Pancreas (tissue), 10 donors: Measurements from ENCODE around the gene SHROOM3. TPM values are rescaled to one million over a fixed set of nuclear protein-coding genes. Genes with fewer than 3 reads are reported as not detected.

Source experiments
- ATAC-seq, 4 donors: fragments of 200-7000 bp; cut with Tn5 transposase; one replicate each; pipeline versions ENCODE4 v1.8.0 to v1.9.1; 2020; ENCODE audit warnings: mild to moderate bottlenecking in 4 of 4, moderate library complexity in 4 of 4
- DNase-seq, 6 donors: peaks; one replicate each; pipeline ENCODE4 v3.0.0-alpha.2; 2020
- FAIRE-seq: peaks from 2 replicates; lab custom pipeline; 2012; peaks lifted over from hg19 to GRCh38; lab: Jason Lieb, UNC
- H3K27ac ChIP-seq, 4 donors: fragments of 200-600 bp; sonication (generic); 1 replicate in 3 of 4; 2 replicates in 1 of 4; pipeline versions ENCODE4 v1.5.0 to v1.8.0; 2020
- H3K27me3 ChIP-seq, 4 donors: fragments of 200-600 bp; one replicate each; pipeline ENCODE4 v1.8.0; 2021
- H3K36me3 ChIP-seq, 3 donors: fragments of 200-600 bp; sonication (generic) in 1 of 3; one replicate each; pipeline versions ENCODE4 v1.5.0 to v1.8.0; 2020 to 2021
- H3K4me1 ChIP-seq, 3 donors: fragments of 200-600 bp; one replicate each; pipeline ENCODE4 v1.8.0; 2021
- H3K4me3 ChIP-seq, 4 donors: fragments of 200-600 bp; sonication (generic) in 2 of 4; one replicate each; pipeline versions ENCODE4 v1.5.0 to v1.8.0; 2020 to 2021
- H3K9me3 ChIP-seq, 4 donors: fragments of 200-600 bp; one replicate each; pipeline ENCODE4 v1.8.0; 2021
- CTCF ChIP-seq, 4 donors: fragments of 200-600 bp; sonication (generic) in 3 of 4; IDR thresholded peaks; one replicate each; pipeline versions ENCODE4 v1.5.0 to v1.8.0; 2021; ENCODE audit warnings: antibody characterized with exemption in 4 of 4
- WGBS, 2 donors: extraction: QIAGEN DNeasy Blood & Tissue Kit; methylation state at CpG; one replicate each; pipeline ENCODE4 v1.1.7; 2013; 5-methylcytosine and 5-hydroxymethylcytosine counted together
- intact Hi-C, 3 donors: fragments of 100-400 bp; cut with DNase I; formaldehyde crosslinking; loops; one replicate each; pipeline versions ENCODE4 v1.11.1 to v1.14.2; 2022
- polyA plus RNA-seq, 2 donors: library from polyadenylated mRNA; stranded (reverse); fragments of 200-250 nt; gene quantifications; one replicate each; pipeline ENCODE4 v1.2.3, GENCODE V29; 2013
- total RNA-seq, 6 donors: library from RNA; stranded (reverse); fragmentation: NEBNext Ultra II Directional in 4 of 6; extraction: Animal tissue kit (Norgen Biotek cat#: 25700) in 4 of 6; gene quantifications; one replicate each; pipeline versions ENCODE4 v1.2.1 to v1.2.4, GENCODE V29; 2021 to 2023
- donor health status: healthy with polysubstance abuse.
- donor health status: DM: no; HTN: no; CAD: no; lungs with moderate emphysema.
- donor health status: DM: no; HTN: no; CAD: no.
- donor health status: control.
- donor health status: control.
- donor health status: Bipolar disorder and iron deficiency.
- donor health status: DM: yes; HTN: yes; CAD: no.
- donor health status: DM: no; HTN: no; CAD: no.
- donor health status: DM: no; HTN: no; CAD: no.
- donor health status: DM: yes; HTN: yes; CAD: no.

The SHROOM3 gene
- total and polyA plus RNA-seq, 8 donors, result 6.2 to 43.5 (median 17.1) TPM

GRCh38 chr4:76589872-76590797 lies 155.1 kb downstream of the SHROOM3 start:
- ATAC-seq, result peak; percentile 29 to 63 (median 48)
- intact Hi-C loops, result no loop called here
- WGBS, 2 donors, result 62 to 63% methylated on average over 10 of the region's 10 CpGs
- peak overlapping the region; percentile 44 to 61 (median 52) for H3K27ac ChIP-seq
- H3K4me3 ChIP-seq, result no peak overlapping the region
- no peaks in the 10 kb centered on the region for H3K27me3 ChIP-seq
- peak in 3 of 6 donors; percentile 37 to 53 (median 52) for DNase-seq
- H3K4me1 ChIP-seq, result peaks cover 0 to 2% (median 0%) of the 10 kb centered on the region in 3 donors
- no peaks in the 10 kb centered on the region for H3K36me3 ChIP-seq
- H3K9me3 ChIP-seq, result no peaks in the 10 kb centered on the region
- no peak for TF ChIP-seq CTCF (IDR thresholded peaks at IDR 0.05)
- FAIRE-seq, result no peak

- no peak overlapping the region for H3K4me3 ChIP-seq
- no peaks in the 10 kb centered on the region for H3K36me3 ChIP-seq
- WGBS, 2 donors, result 64 to 72% methylated on average over 6 of the region's 6 CpGs
- FAIRE-seq (no peak), DNase-seq (no peak), ATAC-seq (no peak)
- peak overlapping the region; percentile 6 to 61 (median 46) for H3K27ac ChIP-seq
- intact Hi-C loops, result no loop called here
- peaks cover 0 to 2% (median 0%) of the 10 kb centered on the region in 3 donors for H3K4me1 ChIP-seq
- no peaks in the 10 kb centered on the region for H3K27me3 ChIP-seq
- TF ChIP-seq CTCF (IDR thresholded peaks at IDR 0.05), result no peak
- no peaks in the 10 kb centered on the region for H3K9me3 ChIP-seq
These were observed 155.8 kb downstream of the SHROOM3 start for GRCh38 chr4:76590798-76591281.

- no peak for ATAC-seq
- no peak for DNase-seq
- FAIRE-seq, result no peak
- H3K27ac ChIP-seq, result no peak overlapping the region
- no peaks in the 10 kb centered on the region for H3K9me3 ChIP-seq
- H3K27me3 ChIP-seq, result no peaks in the 10 kb centered on the region
- no peaks in the 10 kb centered on the region for H3K4me1 ChIP-seq
- no peaks in the 10 kb centered on the region for H3K36me3 ChIP-seq
- 91 to 97% methylated on average over 3 of the region's 3 CpGs for WGBS, 2 donors
- no peak overlapping the region for H3K4me3 ChIP-seq
- no peak for TF ChIP-seq CTCF (IDR thresholded peaks at IDR 0.05)
- intact Hi-C loops, result no loop called here
These were observed 157.0 kb downstream of the SHROOM3 start for GRCh38 chr4:76591992-76592391.

GRCh38 chr4:76592460-76592859 lies 157.4 kb downstream of the SHROOM3 start:
- DNase-seq (no peak), FAIRE-seq (no peak), ATAC-seq (no peak)
- Histone ChIP-seq H3K9me3 (no peaks in the 10 kb centered on the region), H3K27me3 (no peaks in the 10 kb centered on the region), H3K36me3 (no peaks in the 10 kb centered on the region), H3K4me3 (no peak overlapping the region), H3K27ac (no peak overlapping the region), H3K4me1 (no peaks in the 10 kb centered on the region)
- TF ChIP-seq CTCF (IDR thresholded peaks at IDR 0.05), result no peak
- WGBS, 2 donors, result 91 to 95% methylated on average over 6 of the region's 6 CpGs
- intact Hi-C loops, result no loop called here

- DNase-seq (no peak), FAIRE-seq (peak; percentile 85)
- H3K4me1 ChIP-seq, result no peaks in the 10 kb centered on the region
These were observed 159.1 kb downstream of the SHROOM3 start for GRCh38 chr4:76594173-76594572.

More at GRCh38 chr4:76594173-76594572, 159.1 kb downstream of the SHROOM3 start:
- H3K27ac ChIP-seq, result no peak overlapping the region
- 79 to 80% methylated on average over 2 of the region's 2 CpGs for WGBS, 2 donors
- TF ChIP-seq CTCF (IDR thresholded peaks at IDR 0.05), result no peak
- H3K36me3 ChIP-seq, result no peaks in the 10 kb centered on the region
- H3K9me3 ChIP-seq, result no peaks in the 10 kb centered on the region
- H3K27me3 ChIP-seq, result no peaks in the 10 kb centered on the region
- ATAC-seq, result no peak
- H3K4me3 ChIP-seq, result no peak overlapping the region
- intact Hi-C loops, result no loop called here
